Aorta (tissue), 5 donors: ENCODE results near the gene ARHGAP32. TPM values are rescaled to one million over a fixed set of nuclear protein-coding genes. Genes with fewer than 3 reads are reported as not detected.
"Not testable (repeated sequence)": the region's sequence is repeated elsewhere in the genome, so short reads cannot be mapped to it uniquely, and the experiment has no call there.

ENCODE experiments used
- ATAC-seq: fragments of 200-7000 bp; cut with Tn5 transposase; one replicate; pipeline ENCODE4 v1.9.1; 2022; ENCODE audit warnings: moderate library complexity; ENCODE audit not compliant: low FRiP score
- DNase-seq, 2 donors: peaks; one replicate each; pipeline ENCODE4 v3.0.0-alpha.2; 2020
- H3K27ac ChIP-seq, 2 donors: one replicate each; pipeline ENCODE4 v1.5.1; 2013; ENCODE audit warnings: low read length in 2 of 2, mild to moderate bottlenecking in 2 of 2, moderate library complexity in 2 of 2, control low read depth in 1 of 2, inconsistent platforms in 1 of 2, low read depth in 1 of 2
- H3K27me3 ChIP-seq, 2 donors: one replicate each; pipeline ENCODE4 v1.6.1; 2013; ENCODE audit warnings: control low read depth in 1 of 2, low read length in 1 of 2, mild to moderate bottlenecking in 1 of 2, moderate library complexity in 1 of 2; ENCODE audit not compliant: insufficient read depth in 2 of 2, control insufficient read depth in 1 of 2
- H3K36me3 ChIP-seq, 2 donors: one replicate each; pipeline ENCODE4 v1.6.1; 2013; ENCODE audit warnings: control low read depth in 1 of 2, low read length in 1 of 2, mild to moderate bottlenecking in 1 of 2; ENCODE audit not compliant: insufficient read depth in 2 of 2, control insufficient read depth in 1 of 2
- H3K4me1 ChIP-seq, 2 donors: one replicate each; pipeline ENCODE4 v1.6.1; 2013; ENCODE audit warnings: low read length in 2 of 2, control low read depth in 1 of 2, mild to moderate bottlenecking in 1 of 2, moderate library complexity in 1 of 2; ENCODE audit not compliant: insufficient read depth in 2 of 2, control insufficient read depth in 1 of 2
- H3K4me3 ChIP-seq, 2 donors: one replicate each; pipeline ENCODE4 v1.5.1; 2013; ENCODE audit warnings: low read length in 2 of 2, control low read depth in 1 of 2, mild to moderate bottlenecking in 1 of 2
- H3K9me3 ChIP-seq: one replicate; pipeline ENCODE4 v1.6.1; 2013; ENCODE audit warnings: mild to moderate bottlenecking, low read length; ENCODE audit not compliant: control insufficient read depth
- WGBS, 2 donors: extraction: QIAGEN DNeasy Blood & Tissue Kit; methylation state at CpG; one replicate each; pipeline ENCODE4 v1.1.7; 2013; 5-methylcytosine and 5-hydroxymethylcytosine counted together
- intact Hi-C, 2 donors: fragments of 100-400 bp; cut with DNase I; formaldehyde crosslinking; loops; one replicate each; pipeline versions ENCODE4 v1.14.2 to v1.15.0; 2022
- polyA plus RNA-seq, 2 donors: library from polyadenylated mRNA; stranded (reverse); fragments of 200-250 nt; gene quantifications; one replicate each; pipeline ENCODE4 v1.2.3, GENCODE V29; 2013
- total RNA-seq, 2 donors: library from RNA; stranded (reverse); fragmentation: NEBNext Ultra II Directional; extraction: Animal tissue kit (Norgen Biotek cat#: 25700); gene quantifications; one replicate each; pipeline ENCODE4 v1.2.1, GENCODE V29; 2021
- donor health status: healthy with polysubstance abuse.
- donor health status: Bipolar disorder and iron deficiency.
- donor health status: DM: no; HTN: no; CAD: no.
- donor health status: DM: no; HTN: no; CAD: no.
- donor health status: DM: yes; HTN: yes; CAD: no.

Gene ARHGAP32
- total and polyA plus RNA-seq, 4 donors = 1.8 to 21.3 (median 8.9) TPM

DNA sequence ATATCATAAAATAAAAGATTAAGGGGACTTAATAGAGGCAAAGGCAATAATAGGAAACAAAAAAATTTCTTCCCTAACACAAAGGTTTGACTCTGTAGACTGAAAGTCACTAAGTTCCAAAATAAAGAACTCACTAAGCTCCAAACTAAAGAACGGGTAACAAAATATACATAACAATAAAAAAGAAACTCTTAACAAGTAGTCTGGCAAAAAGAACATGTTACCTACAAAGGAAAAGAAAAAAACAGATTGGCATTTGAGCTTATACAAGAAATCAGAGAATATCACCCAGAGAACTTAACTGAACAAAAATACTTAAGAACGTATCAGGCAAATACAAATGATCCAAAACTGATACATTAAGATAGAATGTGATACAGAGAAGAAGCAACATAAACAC is 7.5 kb downstream of the ARHGAP32 start:
- intact Hi-C loops = no loop called here
- H3K9me3 ChIP-seq = no peaks in the 10 kb centered on the region
- DNase-seq (no peak), ATAC-seq (no peak)
- H3K27ac ChIP-seq = no peak overlapping the region
- 81 to 83% methylated on average over 2 of the region's 2 CpGs for WGBS, 2 donors
- H3K27me3 ChIP-seq = no peaks in the 10 kb centered on the region
- no peak overlapping the region for H3K4me3 ChIP-seq
- H3K36me3 ChIP-seq = no peaks in the 10 kb centered on the region
- H3K4me1 ChIP-seq = no peaks in the 10 kb centered on the region

DNA sequence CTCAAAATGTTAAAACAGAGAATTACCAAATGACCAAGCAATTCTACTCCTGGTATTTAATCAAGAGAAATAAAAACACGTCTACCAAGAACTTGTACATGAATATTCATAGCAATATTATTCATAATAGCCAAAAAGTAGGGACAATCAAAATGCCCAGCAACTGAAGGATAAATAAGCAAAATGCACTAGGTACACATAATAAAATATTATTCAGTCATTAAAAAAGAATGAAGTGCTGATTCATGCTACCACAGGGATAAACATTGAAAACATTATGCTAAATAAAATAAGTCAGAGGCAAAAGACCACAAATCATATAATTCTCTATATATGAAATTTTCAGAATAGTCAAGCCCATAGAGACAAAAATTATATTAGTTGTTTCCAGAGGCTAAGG is 24.8 kb downstream of the ARHGAP32 start:
- no peak overlapping the region for H3K4me3 ChIP-seq
- no peaks in the 10 kb centered on the region for H3K4me1 ChIP-seq
- ATAC-seq (no peak), DNase-seq (no peak)
- no peaks in the 10 kb centered on the region for H3K36me3 ChIP-seq
- intact Hi-C loops = no loop called here
- H3K27me3 ChIP-seq = no peaks in the 10 kb centered on the region
- H3K9me3 ChIP-seq = no peaks in the 10 kb centered on the region
- 12 to 15% methylated on average over 1 of the region's 1 CpG for WGBS, 2 donors
- H3K27ac ChIP-seq = no peak overlapping the region

DNA sequence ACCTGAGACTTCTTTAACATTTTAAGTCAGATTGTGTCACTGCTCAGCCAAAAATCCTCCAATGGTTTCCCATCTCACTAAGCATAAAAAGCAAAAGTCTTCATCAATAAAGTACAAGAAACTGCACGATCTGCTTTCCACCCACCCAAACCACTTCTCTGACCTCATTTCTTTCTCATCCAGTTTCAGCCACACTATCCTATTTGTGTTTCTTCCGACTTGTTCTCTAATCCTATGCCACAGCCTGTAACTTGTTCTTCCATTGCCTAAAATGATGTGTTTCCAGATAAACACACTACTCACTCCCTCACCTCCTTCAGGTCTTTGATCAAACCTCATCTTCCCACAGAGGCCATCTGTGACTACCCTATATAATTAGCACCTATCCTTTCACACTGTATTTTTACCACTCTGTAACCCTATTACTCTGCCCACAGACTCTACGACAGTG is 28.4 kb downstream of the ARHGAP32 start:
- DNase-seq (no peak), ATAC-seq (no peak)
- no peaks in the 10 kb centered on the region for H3K27me3 ChIP-seq
- whole genome bisulfite sequencing, 2 donors = 88 to 91% methylated on average over 3 of the region's 3 CpGs
- H3K4me1 ChIP-seq = no peaks in the 10 kb centered on the region
- no peak overlapping the region for H3K4me3 ChIP-seq
- no peak overlapping the region for H3K27ac ChIP-seq
- intact Hi-C loops = no loop called here
- no peaks in the 10 kb centered on the region for H3K9me3 ChIP-seq
- no peaks in the 10 kb centered on the region for H3K36me3 ChIP-seq

- H3K27ac ChIP-seq, DNase-seq, H3K27me3 ChIP-seq, intact Hi-C loops, H3K36me3 ChIP-seq, ATAC-seq, H3K4me3 ChIP-seq, H3K4me1 ChIP-seq, H3K9me3 ChIP-seq: not testable (repeated sequence)
- 93 to 94% methylated on average over 3 of the region's 3 CpGs for WGBS, 2 donors
Measured at GRCh38 chr11:129157080-129157479, 35.0 kb downstream of the ARHGAP32 start.

GRCh38 chr11:129155745-129156144 is 36.4 kb downstream of the ARHGAP32 start:
- intact Hi-C loops = no loop called here
- Histone ChIP-seq H3K4me1 (no peaks in the 10 kb centered on the region), H3K36me3 (no peaks in the 10 kb centered on the region), H3K4me3 (no peak overlapping the region), H3K27ac (no peak overlapping the region), H3K27me3 (no peaks in the 10 kb centered on the region), H3K9me3 (no peaks in the 10 kb centered on the region)
- WGBS, 2 donors = 96 to 99% methylated on average over 9 of the region's 9 CpGs
- ATAC-seq (no peak), DNase-seq (no peak)

DNA sequence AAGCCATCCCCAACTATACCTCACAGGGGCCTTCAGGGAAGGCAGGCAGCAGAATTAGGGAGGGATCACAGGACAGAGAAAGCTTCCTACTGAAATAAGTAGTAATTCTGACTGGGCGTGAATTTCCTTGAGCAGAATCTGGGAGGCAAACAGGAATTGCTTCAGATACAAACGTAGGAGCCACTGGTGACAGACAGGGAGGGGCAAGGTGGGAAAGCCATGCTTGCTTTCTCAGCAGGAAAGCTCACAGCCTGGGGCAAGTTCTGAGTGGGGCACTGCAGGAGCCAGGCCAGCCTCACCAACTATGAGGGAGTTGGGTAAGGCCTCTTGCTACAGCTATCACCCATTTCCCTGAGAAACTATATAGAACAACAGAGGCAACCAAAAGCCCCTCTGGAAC is 43.6 kb downstream of the ARHGAP32 start:
- no peak for ATAC-seq
- no peak for DNase-seq
- 89 to 94% methylated on average over 2 of the region's 2 CpGs for WGBS, 2 donors
- Histone ChIP-seq H3K4me3 (no peak overlapping the region), H3K9me3 (no peaks in the 10 kb centered on the region), H3K27ac (no peak overlapping the region), H3K27me3 (no peaks in the 10 kb centered on the region), H3K36me3 (no peaks in the 10 kb centered on the region), H3K4me1 (peaks cover 0 to 2% of the 10 kb centered on the region in 2 donors)
- intact Hi-C loops = loop anchor here in 1 of 2 donors (10.0 kb wide), 1 partner anchor 126 kb away; no protein-coding TSS in a partner anchor

GRCh38 chr11:129146191-129146590 is 45.9 kb downstream of the ARHGAP32 start:
- Histone ChIP-seq H3K27me3 (no peaks in the 10 kb centered on the region), H3K36me3 (no peaks in the 10 kb centered on the region), H3K9me3 (no peaks in the 10 kb centered on the region), H3K27ac (no peak overlapping the region), H3K4me1 (peaks cover 0 to 2% of the 10 kb centered on the region in 2 donors), H3K4me3 (no peak overlapping the region)
- 52 to 61% methylated on average over 2 of the region's 2 CpGs for WGBS, 2 donors
- DNase-seq = no peak
- ATAC-seq = no peak
- intact Hi-C loops = loop anchor here in 1 of 2 donors (10.0 kb wide), 1 partner anchor 129 kb away; no protein-coding TSS in a partner anchor

- intact Hi-C loops = loop anchor here in 1 of 2 donors (10.0 kb wide), 1 partner anchor 130 kb away; no protein-coding TSS in a partner anchor
- H3K27ac ChIP-seq = no peak overlapping the region
Measured at GRCh38 chr11:129145276-129145675, 46.8 kb downstream of the ARHGAP32 start.

DNA sequence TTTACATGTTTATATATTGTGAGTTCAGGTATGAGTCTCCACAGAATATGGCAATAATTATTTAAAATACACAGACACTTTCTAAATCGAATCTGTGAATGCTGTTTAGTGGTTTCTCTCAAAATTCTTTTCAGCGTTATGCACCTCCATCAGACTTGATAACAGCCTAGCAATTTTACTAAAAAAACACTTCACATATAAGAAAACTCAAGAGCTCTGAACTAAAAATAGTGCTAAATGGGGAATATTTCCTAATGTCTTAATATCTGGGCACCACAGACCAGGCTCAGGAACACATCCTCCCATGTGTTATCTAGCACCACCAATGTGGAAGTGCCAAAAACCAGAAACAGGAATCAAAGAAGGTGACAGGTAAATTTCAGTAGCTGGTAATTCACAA is 47.9 kb downstream of the ARHGAP32 start:
- intact Hi-C loops = loop anchor here in 1 of 2 donors (10.0 kb wide), 1 partner anchor 131 kb away; no protein-coding TSS in a partner anchor
- no peaks in the 10 kb centered on the region for H3K27me3 ChIP-seq
- H3K36me3 ChIP-seq = no peaks in the 10 kb centered on the region
- H3K27ac ChIP-seq = no peak overlapping the region
- 55 to 56% methylated on average over 2 of the region's 2 CpGs for WGBS, 2 donors
- no peaks in the 10 kb centered on the region for H3K9me3 ChIP-seq
- no peak for DNase-seq
- no peak for ATAC-seq
- H3K4me3 ChIP-seq = no peak overlapping the region
- H3K4me1 ChIP-seq = peaks cover 0 to 2% of the 10 kb centered on the region in 2 donors

More at GRCh38 chr11:129145276-129145675, 46.8 kb downstream of the ARHGAP32 start:
- H3K4me3 ChIP-seq = no peak overlapping the region
- no peaks in the 10 kb centered on the region for H3K27me3 ChIP-seq
- H3K9me3 ChIP-seq = no peaks in the 10 kb centered on the region
- ATAC-seq (no peak), DNase-seq (no peak)
- no peaks in the 10 kb centered on the region for H3K36me3 ChIP-seq
- peaks cover 0 to 2% of the 10 kb centered on the region in 2 donors for H3K4me1 ChIP-seq
